ENCODE results near the gene MIS12. TPM values are rescaled to one million over a fixed set of nuclear protein-coding genes. Genes with fewer than 3 reads are reported as not detected.

The MIS12 gene
- total RNA-seq (2021) (22.6 to 25.5 TPM (median 24.8 TPM) in 3 replicates), Bru-seq, nascent RNA (percentile 98 among the genes with signal in this experiment)
- long read RNA-seq, experiment 1, transcript MIS12-206 (3 exons, 2,691 nt): major isoform, 40 of 98 reads
- long read RNA-seq, experiment 1, transcript MIS12-202 (2 exons, 2,204 nt): minor isoform, 38 of 98 reads
- long read RNA-seq, experiment 1, partial matches to known transcripts: 3 of 98 reads
- long read RNA-seq, experiment 1, other reads (novel, unspliced or antisense): 16 of 98 reads
- long read RNA-seq, experiment 2, transcript MIS12-206 (3 exons, 2,691 nt): major isoform, 14 of 42 reads
- long read RNA-seq, experiment 2, transcript MIS12-202 (2 exons, 2,204 nt): minor isoform, 8 of 42 reads
- long read RNA-seq, experiment 2, partial matches to known transcripts: 6 of 42 reads
- long read RNA-seq, experiment 2, other reads (novel, unspliced or antisense): 14 of 42 reads
- long read RNA-seq, experiment 3, transcript MIS12-202 (2 exons, 2,204 nt): major isoform, 43 of 65 reads
- long read RNA-seq, experiment 3, transcript MIS12-206 (3 exons, 2,691 nt): minor isoform, 17 of 65 reads
- long read RNA-seq, experiment 3, partial matches to known transcripts: 3 of 65 reads
- long read RNA-seq, experiment 3, other reads (novel, unspliced or antisense): 2 of 65 reads

GRCh38 chr17:5486206-5487124, at the start of gene MIS12:
TSS of gene MIS12 (plus strand) at chr17:5486566. CDS start at chr17:5488863, 2,297 bp downstream.
- ChIA-PET POLR2A (interaction anchor here (0.7 to 2.6 kb wide), 7 partner anchors 14 to 950 kb away, joined by 3 to 24 read pairs (median 3); partner anchors contain the start of gene DHX33), CTCF (interaction anchor here (0.7 to 3.0 kb wide), 7 partner anchors 13 to 249 kb away, joined by 3 to 15 read pairs (median 5); partner anchors contain the start of genes C1QBP, DHX33, NUP88 and RPAIN)
- H3K4me3 Mint-ChIP-seq: peak within 1 kb of the TSS; percentile 100
- ATAC-seq: peak; percentile 95
- peak; percentile 97 for DNase-seq (ENCODE audit: low spot score)
- peaks cover 26% of the 10 kb centered on the region for H3K4me1 Mint-ChIP-seq
- H3K36me3 Mint-ChIP-seq: peaks cover 50% of the 10 kb centered on the region
- peak within 1 kb of the TSS; percentile 100 for H3K27ac Mint-ChIP-seq
- H3K9me3 Mint-ChIP-seq: no peaks in the 10 kb centered on the region
- no peaks in the 10 kb centered on the region for H3K27me3 Mint-ChIP-seq (ENCODE audit: low read depth)
- TF ChIP-seq ZNF425 (CRISPR knock-in tag; conservative IDR thresholded peaks at IDR 0.05) (no peak), ZNF219 (CRISPR knock-in tag; IDR thresholded peaks at IDR 0.05; ENCODE audit: borderline replicate concordance) (no peak), SP1 (CRISPR knock-in tag; conservative IDR thresholded peaks at IDR 0.05) (peak; percentile 65; the same call in 1 of the 2 replicates), FOXK1 (CRISPR knock-in tag; IDR thresholded peaks at IDR 0.05) (no peak), CREM (CRISPR knock-in tag; IDR thresholded peaks at IDR 0.05) (peak; percentile 79), ZNF121 (CRISPR knock-in tag; IDR thresholded peaks at IDR 0.05) (no peak), ZSCAN18 (CRISPR knock-in tag; IDR thresholded peaks at IDR 0.05) (no peak), ZNF532 (CRISPR knock-in tag; IDR thresholded peaks at IDR 0.05; ENCODE audit: borderline replicate concordance) (peak; percentile 74; the same call in 1 of the 2 replicates), MAX (CRISPR knock-in tag; IDR thresholded peaks at IDR 0.05) (peak; percentile 83), ZNF138 (CRISPR knock-in tag; conservative IDR thresholded peaks at IDR 0.05) (no peak), ZBTB43 (CRISPR knock-in tag; IDR thresholded peaks at IDR 0.05) (peak; percentile 61; the same call in 1 of the 2 replicates), TEAD1 (CRISPR knock-in tag; IDR thresholded peaks at IDR 0.05) (peak; percentile 75; the same call in 1 of the 2 replicates), GABPB1 (CRISPR knock-in tag; IDR thresholded peaks at IDR 0.05) (peak; percentile 24; the same call in 1 of the 2 replicates), RELA (CRISPR knock-in tag; IDR thresholded peaks at IDR 0.05; ENCODE audit: borderline replicate concordance) (no peak), ATF3 (CRISPR knock-in tag; conservative IDR thresholded peaks at IDR 0.05) (peak; percentile 50; the same call in 1 of the 2 replicates), ZNF396 (CRISPR knock-in tag; IDR thresholded peaks at IDR 0.05; ENCODE audit: borderline replicate concordance) (no peak), ESRRA (CRISPR knock-in tag; IDR thresholded peaks at IDR 0.05; ENCODE audit: borderline replicate concordance) (no peak), SOX15 (CRISPR knock-in tag; IDR thresholded peaks at IDR 0.05) (no peak), MLX (CRISPR knock-in tag; IDR thresholded peaks at IDR 0.05) (0 out of 2 replicates have a peak, but pooled peaks have one; percentile 31), E2F5 (CRISPR knock-in tag; IDR thresholded peaks at IDR 0.05) (peak; percentile 45; the same call in 1 of the 2 replicates), OVOL2 (CRISPR knock-in tag; IDR thresholded peaks at IDR 0.05; ENCODE audit: borderline replicate concordance) (no peak)
